Peyer's patch (tissue), 4 donors: ENCODE results near the gene CLCNKA. TPM values are rescaled to one million over a fixed set of nuclear protein-coding genes. Genes with fewer than 3 reads are reported as not detected.

Source experiments
- DNase-seq, 3 donors: peaks; one replicate each; pipeline ENCODE4 v3.0.0-alpha.2; 2017 to 2019
- H3K27ac ChIP-seq, 4 donors: fragments of 200-600 bp; sonication (generic); one replicate each; pipeline ENCODE4 v1.5.1; 2016 to 2019
- H3K27me3 ChIP-seq, 2 donors: fragments of 200-600 bp; sonication (generic); one replicate each; pipeline ENCODE4 v1.5.1; 2019
- H3K36me3 ChIP-seq, 3 donors: fragments of 200-600 bp; sonication (generic); one replicate each; pipeline ENCODE4 v1.5.1; 2016 to 2019
- H3K4me1 ChIP-seq, 4 donors: fragments of 200-600 bp; sonication (generic); one replicate each; pipeline ENCODE4 v1.5.1; 2016 to 2019
- H3K4me3 ChIP-seq, 4 donors: fragments of 200-600 bp; sonication (generic); 1 replicate in 3 of 4; 2 replicates in 1 of 4; pipeline ENCODE4 v1.5.1; 2016 to 2019; ENCODE audit warnings: mild to moderate bottlenecking in 1 of 4
- H3K9me3 ChIP-seq, 4 donors: fragments of 200-600 bp; sonication (generic); one replicate each; pipeline ENCODE4 v1.5.1; 2016 to 2019; ENCODE audit warnings: mild to moderate bottlenecking in 1 of 4
- CTCF ChIP-seq, 6 experiments: fragments of 450-650 bp in 4 of 6; fragments of 200-600 bp in 2 of 6; sonication (generic) in 1 of 6; IDR thresholded peaks; one replicate each; pipeline ENCODE4 v1.5.1; 2017 to 2019; ENCODE audit warnings: antibody characterized with exemption in 6 of 6, mild to moderate bottlenecking in 3 of 6, moderate library complexity in 1 of 6
- POLR2A ChIP-seq, 2 donors: fragments of 450-650 bp; IDR thresholded peaks; one replicate each; pipeline ENCODE4 v1.5.1; 2017; ENCODE audit warnings: antibody characterized with exemption in 2 of 2, mild to moderate bottlenecking in 2 of 2, moderate library complexity in 2 of 2
- total RNA-seq, 4 donors: library from RNA; depleted of rRNA; stranded (reverse); fragments of >200 nt; gene quantifications; one replicate each; pipeline ENCODE4 v1.1.0, GENCODE V29; 2016

The CLCNKA gene
- total RNA-seq, 4 donors from 2014 or later: 0.47 TPM; not detected in 3

- Histone ChIP-seq H3K9me3 (no peaks in the 10 kb centered on the region), H3K27ac (no peak overlapping the region), H3K4me3 (no peak overlapping the region), H3K36me3 (no peaks in the 10 kb centered on the region), H3K27me3 (no peaks in the 10 kb centered on the region), H3K4me1 (peaks cover 0 to 13% (median 0%) of the 10 kb centered on the region in 4 donors)
- no peak for DNase-seq
- TF ChIP-seq POLR2A (IDR thresholded peaks at IDR 0.05): no peak
- TF ChIP-seq CTCF (IDR thresholded peaks at IDR 0.05): no peak
Measured at GRCh38 chr1:16065269-16065576, 43.4 kb downstream of the CLCNKA start.

GRCh38 chr1:16066245-16066644, 44.4 kb downstream of the CLCNKA start:
- TF ChIP-seq POLR2A (IDR thresholded peaks at IDR 0.05) (no peak), CTCF (IDR thresholded peaks at IDR 0.05) (no peak)
- no peaks in the 10 kb centered on the region for H3K27me3 ChIP-seq
- DNase-seq: no peak
- H3K4me3 ChIP-seq: no peak overlapping the region
- no peak overlapping the region for H3K27ac ChIP-seq
- peaks cover 0 to 13% (median 0%) of the 10 kb centered on the region in 4 donors for H3K4me1 ChIP-seq
- H3K36me3 ChIP-seq: no peaks in the 10 kb centered on the region
- no peaks in the 10 kb centered on the region for H3K9me3 ChIP-seq

DNA sequence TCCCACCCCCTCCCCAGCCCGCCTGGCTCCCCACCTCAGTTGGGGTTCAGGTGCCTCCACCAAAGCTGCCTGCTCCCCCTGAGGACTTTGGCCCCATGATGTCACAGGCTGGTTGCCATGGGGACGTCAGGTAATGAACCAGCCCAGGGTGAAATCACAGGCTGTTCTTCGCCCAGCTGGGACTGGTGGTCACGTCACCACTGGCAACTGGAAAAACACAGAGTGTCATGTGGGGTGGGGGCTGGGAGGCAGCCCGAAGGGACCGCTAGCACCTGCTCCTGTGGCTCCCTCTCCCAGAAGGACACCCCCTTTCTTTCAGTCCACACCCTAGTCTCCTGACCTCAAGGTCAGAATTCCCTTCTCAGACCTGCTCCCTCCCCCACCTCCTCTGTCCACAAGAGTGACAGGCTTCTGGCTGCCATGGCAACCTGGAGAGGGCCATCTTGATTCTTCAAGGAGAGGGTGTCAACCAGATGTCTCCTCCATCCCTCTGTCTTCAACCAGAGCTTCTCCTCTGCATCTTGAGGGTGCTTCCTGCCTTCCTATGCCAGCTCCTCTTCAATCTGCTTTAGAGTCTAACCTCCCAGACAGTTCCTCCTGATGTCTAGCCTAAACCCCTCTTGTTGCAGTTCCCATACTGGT, 45.4 kb downstream of the CLCNKA start:
- peak in 2 of 3 donors; percentile 69 to 82 for DNase-seq
- H3K4me3 ChIP-seq: no peak overlapping the region
- no peaks in the 10 kb centered on the region for H3K9me3 ChIP-seq
- no peak overlapping the region for H3K27ac ChIP-seq
- no peaks in the 10 kb centered on the region for H3K36me3 ChIP-seq
- H3K27me3 ChIP-seq: no peaks in the 10 kb centered on the region
- peaks cover 0 to 13% (median under 1%) of the 10 kb centered on the region in 4 donors for H3K4me1 ChIP-seq
- TF ChIP-seq CTCF (IDR thresholded peaks at IDR 0.05) (no peak), POLR2A (IDR thresholded peaks at IDR 0.05) (no peak)

DNA sequence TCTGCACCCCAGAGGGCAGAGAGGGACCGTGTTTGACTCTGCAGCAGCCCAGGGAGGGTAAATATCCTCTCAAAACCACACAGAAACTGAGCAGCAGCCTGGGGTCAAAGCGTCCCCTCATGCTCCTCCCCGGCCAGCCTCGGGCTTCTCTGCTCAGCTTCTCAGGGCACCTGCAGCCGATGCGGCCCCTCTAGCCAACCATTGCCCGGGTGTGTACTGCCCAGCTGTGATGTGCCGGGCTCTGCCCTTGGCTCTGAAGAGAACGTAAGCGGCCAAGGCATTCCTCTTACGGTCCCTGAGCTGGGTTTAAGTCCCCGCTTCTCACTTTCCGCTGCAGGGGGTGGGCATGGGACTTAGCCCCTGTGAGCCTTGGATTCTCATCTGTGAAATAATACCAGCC, 46.1 kb downstream of the CLCNKA start:
- Histone ChIP-seq H3K4me1 (peaks cover 0 to 14% (median 2%) of the 10 kb centered on the region in 4 donors), H3K27me3 (no peaks in the 10 kb centered on the region), H3K4me3 (no peak overlapping the region), H3K27ac (no peak overlapping the region), H3K9me3 (no peaks in the 10 kb centered on the region), H3K36me3 (no peaks in the 10 kb centered on the region)
- TF ChIP-seq CTCF (IDR thresholded peaks at IDR 0.05) (no peak), POLR2A (IDR thresholded peaks at IDR 0.05) (no peak)
- no peak for DNase-seq

DNA sequence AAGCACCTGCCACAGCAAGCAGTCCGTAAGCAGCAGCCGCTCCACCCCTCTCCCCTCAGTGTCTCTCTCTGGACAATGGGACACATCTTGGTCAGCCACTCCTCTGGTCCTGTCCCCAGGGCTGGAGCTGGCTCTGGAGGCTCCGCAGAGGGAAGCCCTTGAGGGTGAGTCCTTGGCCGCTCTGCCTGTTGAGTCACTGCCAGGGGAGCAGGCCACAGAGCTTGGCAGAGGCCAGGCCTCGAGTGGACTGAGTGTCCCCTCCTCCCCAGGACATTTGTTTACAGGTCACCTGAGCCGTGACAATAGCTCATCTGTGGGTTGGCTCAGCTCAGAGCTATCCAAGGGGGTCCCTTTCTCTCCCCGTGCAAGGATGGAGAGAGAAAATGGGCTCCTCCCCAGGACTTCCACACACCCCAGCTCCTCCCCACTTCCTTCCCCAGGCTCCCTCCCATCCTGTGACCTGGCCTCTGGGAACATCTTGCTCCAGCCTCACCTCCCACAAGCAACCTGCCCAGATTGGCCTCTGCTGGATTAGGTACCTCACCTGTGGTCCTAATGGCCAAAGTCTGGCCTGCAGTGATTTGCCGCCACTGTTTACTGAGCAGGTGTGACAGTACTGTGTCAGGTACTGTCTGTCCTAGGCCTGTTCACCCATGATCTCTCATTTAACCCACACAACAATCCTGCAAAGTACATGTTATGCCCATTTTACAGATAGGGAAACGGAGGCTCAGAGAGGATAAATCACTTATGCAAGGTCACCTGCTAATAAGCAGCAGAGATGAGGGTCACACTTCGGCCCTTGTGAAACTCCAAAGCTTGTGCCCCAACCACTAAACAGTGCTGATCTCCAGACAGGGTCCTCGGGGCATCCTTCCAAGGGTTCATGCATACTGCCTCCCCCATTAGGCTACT, 46.8 kb downstream of the CLCNKA start:
- Histone ChIP-seq H3K4me3 (no peak overlapping the region), H3K27me3 (no peaks in the 10 kb centered on the region), H3K4me1 (peaks cover under 1 to 19% (median 6%) of the 10 kb centered on the region in 4 donors), H3K9me3 (no peaks in the 10 kb centered on the region), H3K27ac (peak overlapping the region in 1 of 4 donors; percentile 37), H3K36me3 (no peaks in the 10 kb centered on the region)
- TF ChIP-seq CTCF (IDR thresholded peaks at IDR 0.05): no peak
- TF ChIP-seq POLR2A (IDR thresholded peaks at IDR 0.05): no peak
- DNase-seq: no peak
